Measurements from ENCODE around the gene LOXHD1.
A peak's percentile ranks its signal among the peaks of the same experiment; 100 is the strongest.

LOXHD1 gene

DNA sequence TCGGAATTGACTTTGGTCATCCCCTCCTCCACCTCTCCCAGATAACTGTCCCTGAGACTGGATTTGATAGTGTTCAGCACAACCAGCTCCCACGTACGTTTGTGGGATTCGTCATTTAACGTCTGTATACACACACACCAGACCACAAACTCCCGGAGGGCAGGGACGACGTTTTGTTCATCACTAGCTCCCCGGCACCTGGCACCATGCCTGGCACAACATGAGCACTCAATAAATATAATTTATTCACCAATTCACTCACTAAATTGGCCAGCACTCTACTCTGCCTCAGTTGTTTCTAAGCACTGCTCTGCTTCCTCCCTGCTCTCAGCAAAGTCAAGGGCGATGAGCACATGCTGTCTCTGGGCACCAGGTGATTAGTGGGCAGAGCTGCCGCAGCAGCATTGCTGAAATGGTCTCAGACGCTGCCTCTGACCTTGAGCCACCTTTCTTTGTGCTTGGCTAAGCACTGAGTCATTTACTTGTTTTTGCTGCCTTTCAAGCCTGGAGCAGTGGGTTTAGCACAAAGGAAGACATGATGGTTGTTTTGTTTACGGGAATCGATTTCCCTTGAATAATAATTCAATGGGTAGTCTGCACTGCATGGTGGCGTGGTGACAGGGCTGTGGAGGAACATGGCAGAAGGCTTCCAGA lies 19.3 kb upstream of the LOXHD1 start:
- H3K4me3 ChIP-seq (ENCODE audit: low read length): no peak overlapping the region
- no peak for DNase-seq (ENCODE audit: low read depth, low spot score)

DNA sequence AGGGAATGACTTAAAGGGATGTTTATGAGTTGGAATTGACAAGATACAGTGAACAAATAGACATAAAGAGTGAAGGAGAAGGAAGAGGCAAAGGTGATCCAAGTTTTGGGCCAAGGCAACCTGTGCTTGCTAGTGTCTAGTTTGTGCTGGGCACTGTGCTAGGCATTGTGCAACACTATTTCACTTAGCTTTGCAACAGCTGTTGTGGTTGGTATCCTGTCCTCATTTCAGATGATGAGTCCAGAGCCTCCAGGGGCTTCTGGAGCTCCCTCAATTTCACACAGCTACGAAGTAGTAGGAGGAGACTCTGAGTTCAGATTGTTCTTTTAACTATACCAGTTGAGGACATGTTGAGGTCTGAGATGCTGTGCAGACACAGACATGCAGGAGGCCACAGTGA lies 18.1 kb upstream of the LOXHD1 start:
- no peak for DNase-seq (ENCODE audit: low read depth, low spot score)
- no peak overlapping the region for H3K4me3 ChIP-seq (ENCODE audit: low read length)

DNA sequence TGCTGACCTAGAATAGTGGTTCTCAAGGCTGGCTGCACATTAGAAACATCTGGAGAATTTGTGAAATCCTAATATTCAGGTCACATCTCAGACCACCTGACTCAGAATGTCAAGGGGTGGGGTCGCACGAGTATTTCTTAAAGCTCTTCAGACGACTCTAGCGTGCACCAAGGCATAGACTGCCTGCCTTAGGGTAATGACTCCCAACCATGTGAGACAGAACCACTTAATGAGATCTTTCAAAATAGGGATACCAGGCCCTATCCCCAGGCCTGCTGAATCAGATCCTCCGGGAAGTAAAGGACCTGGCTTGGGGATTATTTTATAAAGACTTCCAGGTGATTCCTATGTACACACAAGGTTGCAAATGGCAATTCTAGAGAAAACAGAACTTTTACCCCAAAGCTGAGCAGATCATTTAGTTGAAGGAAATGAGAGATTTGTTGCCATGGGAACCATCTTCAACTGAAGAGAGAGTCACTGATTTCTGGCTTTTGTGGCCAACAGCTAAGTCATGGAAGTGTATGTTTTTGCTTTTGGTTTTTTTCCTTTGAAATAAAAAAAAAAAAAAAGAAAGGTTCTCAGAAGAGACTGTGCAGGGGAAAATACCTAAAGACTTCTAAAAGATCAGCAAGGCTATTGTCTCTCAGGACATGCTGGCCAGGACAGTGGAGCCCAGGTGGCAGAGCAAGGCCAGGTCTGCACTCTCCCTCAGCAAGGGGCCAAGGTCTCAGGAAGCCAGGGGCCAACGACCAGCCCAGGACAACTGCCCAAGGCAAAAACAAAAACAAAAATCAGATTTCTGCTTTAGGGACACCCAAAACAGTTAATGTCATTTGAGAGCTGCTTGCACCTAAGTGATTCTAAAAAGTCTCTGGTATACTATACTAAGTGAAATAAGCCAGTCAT lies 15.3 kb upstream of the LOXHD1 start:
- H3K4me3 ChIP-seq (ENCODE audit: low read length): no peak overlapping the region
- DNase-seq (ENCODE audit: low read depth, low spot score): peak; percentile 80

DNA sequence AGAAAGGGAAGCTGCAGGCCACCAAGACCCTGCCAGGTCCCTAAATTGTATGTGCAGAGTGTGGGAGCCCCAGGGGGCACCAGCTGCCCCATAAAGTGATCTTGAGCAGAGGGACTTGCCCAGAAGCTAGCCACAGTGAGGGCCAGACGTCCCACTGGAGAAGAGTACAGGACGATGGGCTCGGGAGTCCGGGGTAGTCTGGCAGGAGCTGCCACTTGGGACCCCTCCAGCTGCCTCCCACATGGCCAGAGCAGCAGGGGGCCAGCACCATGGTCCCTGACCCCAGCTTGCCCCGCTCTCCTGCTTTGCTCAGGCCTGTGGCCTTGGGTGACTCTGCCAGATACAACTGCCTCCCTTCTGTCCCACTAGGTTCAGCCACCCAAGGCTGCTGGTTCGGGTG lies 11.7 kb upstream of the LOXHD1 start:
- no peak overlapping the region for H3K4me3 ChIP-seq (ENCODE audit: low read length)
- DNase-seq (ENCODE audit: low read depth, low spot score): no peak

DNA sequence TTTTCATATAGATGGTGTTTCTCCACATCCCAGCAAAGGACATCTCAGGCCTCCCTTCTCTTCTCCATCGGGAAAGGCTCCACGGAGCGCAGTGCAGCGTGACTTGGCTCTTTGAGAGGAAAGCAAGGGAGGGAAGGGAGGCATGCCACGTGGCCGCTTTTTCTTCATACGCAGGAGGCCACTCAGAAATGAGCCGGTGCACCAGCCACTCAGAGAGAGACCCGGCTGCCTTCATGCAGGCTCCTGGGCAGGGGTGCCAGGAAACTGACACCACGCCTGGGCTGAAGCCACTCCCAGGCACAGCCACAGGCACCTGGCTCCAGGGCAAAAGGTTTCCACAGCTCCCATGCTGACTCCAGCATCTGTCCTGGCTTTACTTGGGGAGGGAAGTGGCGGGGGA lies 11.1 kb upstream of the LOXHD1 start:
- no peak overlapping the region for H3K4me3 ChIP-seq (ENCODE audit: low read length)
- DNase-seq (ENCODE audit: low read depth, low spot score): no peak

DNA sequence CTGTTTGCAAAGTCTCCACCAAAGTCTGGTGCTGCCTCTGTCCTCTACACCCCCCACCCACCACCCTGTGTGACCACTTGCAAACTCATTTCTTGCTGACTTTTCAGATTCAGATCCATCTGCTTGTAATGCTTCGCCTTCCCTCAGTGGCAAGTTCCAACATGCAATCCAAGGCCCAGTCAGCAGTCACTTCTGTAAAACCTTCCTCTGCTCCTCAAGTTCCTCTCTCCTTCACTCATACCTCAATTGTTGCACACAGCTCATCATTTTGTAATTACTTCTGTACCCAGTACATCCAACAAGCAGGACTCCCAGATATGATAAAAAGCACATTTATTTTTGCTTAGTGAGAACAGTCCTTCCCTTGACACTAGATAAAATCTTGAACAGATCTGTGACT lies 6.5 kb upstream of the LOXHD1 start:
- no peak for DNase-seq (ENCODE audit: low read depth, low spot score)
- H3K4me3 ChIP-seq (ENCODE audit: low read length): no peak overlapping the region

DNA sequence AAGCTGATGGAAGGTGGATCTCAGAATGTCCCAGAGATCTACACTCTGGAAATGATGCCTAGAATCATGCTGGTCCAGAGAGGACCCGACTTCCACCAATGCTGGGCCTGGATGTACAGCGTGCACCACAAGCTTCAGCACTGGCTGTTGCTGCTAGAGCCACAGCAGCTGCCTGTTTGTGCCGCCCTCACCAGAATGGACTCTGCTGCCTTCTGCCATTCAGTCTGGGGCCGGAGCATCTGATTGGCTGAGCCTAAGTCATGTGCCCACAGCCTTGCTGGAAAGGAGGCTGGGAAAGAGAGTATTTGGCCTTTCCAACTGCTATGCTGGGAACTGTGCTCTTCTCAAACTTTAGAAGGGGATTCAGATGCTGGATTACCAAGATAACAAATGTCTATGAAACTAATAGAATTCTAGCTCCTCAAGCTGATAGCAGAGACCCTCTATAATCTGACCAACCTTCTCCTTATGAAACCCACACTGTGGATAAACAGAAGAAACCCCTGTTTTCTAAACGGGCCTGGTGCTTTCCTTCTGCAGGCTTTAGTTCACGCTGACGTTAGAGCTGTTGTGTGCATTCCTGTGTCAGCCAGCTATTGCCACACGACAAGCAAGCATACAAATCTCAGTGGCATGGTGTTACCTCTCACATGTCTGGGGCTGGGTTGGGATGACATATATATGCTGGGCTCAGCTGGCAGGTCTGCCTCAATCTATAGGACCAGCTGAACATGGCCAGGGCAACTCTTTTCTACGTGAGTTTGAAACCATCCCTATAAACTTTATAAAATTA lies 4.1 kb upstream of the LOXHD1 start:
- H3K4me3 ChIP-seq (ENCODE audit: low read length): no peak overlapping the region
- no peak for DNase-seq (ENCODE audit: low read depth, low spot score)

DNA sequence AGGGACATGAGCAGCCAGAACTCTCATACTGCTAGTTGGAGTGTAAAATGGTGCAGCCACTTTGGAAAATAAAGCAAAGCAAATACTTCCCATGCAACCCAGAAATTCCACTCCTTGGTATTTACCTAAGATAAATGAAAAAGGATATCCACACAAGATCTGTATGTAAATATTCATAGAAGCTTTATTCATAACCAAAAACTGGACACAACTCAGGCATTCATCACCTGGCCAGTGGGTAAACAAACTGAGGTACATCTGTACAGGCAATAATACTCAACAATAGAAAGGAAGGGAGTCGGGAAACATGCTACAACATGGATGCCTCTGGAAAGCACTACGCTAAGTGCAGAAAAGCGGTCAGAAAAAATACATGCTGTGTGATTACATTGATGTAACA lies 2.5 kb upstream of the LOXHD1 start:
- H3K4me3 ChIP-seq (ENCODE audit: low read length): no peak overlapping the region
- DNase-seq (ENCODE audit: low read depth, low spot score): no peak

DNA sequence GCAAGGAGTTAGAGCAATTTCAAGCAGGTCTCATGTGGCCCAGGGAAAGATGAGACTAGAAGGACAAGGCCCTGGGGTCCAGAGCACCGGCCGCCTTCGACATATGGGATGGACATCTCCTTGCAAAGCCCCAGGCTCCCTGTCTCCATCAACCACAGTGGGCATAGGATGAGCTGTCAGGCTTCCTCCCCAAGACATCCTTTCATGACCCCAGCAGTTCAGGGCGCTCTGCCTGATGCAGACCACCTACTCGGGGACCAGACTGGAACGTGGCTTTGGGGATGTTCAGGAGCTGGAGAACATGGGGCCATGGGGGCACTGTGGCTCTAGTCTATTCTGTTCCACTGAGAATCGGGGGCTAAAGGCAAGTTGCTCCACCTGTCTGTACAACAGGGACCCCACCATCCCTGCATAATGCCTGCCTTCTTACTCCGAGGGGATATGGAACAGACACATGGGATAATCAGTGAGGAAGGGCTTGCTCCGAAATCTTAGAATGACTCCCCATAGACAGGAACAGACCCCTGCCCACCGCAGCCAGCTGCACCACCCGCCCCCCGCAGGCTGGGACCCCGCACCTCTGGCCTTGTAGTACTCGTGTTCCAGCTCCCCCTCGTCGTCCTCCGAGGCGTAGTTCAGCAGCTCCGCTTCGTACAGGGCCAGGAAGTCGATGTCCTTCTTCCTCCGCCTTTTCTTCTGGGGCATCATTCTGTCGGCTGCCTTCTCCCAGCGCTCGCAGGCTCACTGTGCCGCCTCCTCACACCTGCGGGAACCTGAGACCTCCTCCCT lies 500 bp downstream of the LOXHD1 start:
- no peak for DNase-seq (ENCODE audit: low read depth, low spot score)
- H3K4me3 ChIP-seq (ENCODE audit: low read length): no peak overlapping the region

DNA sequence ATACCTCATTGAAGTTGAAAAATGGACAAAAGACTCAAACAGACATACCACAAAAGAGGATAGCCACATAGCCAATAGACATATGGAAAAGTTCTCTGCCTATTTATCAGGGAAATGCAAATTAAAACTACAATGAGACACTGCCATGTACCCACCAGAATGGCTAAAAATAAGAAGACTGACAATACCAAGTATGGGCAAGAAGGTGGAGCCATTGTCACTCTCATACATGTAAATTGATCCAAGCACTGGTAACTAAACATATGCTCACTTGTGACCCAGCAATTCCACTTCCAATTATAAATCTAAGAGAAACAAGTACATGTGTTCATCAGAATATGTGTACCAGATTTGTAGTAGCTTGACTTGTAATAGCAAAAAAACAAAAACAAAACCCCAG lies 4.6 kb downstream of the LOXHD1 start:
- DNase-seq (ENCODE audit: low read depth, low spot score): no peak
- no peak overlapping the region for H3K4me3 ChIP-seq (ENCODE audit: low read length)

DNA sequence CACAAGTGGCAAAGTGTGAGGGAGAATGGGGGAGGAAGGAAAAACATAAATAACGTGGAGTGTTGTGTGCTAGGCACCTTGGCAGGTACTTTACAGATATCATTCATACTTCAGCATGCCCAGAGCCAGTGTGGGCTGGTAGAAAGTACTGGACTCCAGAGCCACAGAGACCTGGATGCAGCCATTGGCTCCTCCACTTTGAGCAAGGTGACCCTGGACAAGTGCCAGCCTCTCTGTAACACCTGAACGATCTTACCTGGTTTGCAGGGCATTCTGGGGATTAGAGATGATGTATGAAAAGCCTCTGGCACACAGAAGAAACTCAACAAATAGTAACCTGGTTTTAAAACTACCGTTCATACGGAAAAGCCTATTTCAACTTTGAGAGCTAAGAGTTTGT lies 6.3 kb downstream of the LOXHD1 start:
- DNase-seq (ENCODE audit: low read depth, low spot score): no peak
- no peak overlapping the region for H3K4me3 ChIP-seq (ENCODE audit: low read length)

DNA sequence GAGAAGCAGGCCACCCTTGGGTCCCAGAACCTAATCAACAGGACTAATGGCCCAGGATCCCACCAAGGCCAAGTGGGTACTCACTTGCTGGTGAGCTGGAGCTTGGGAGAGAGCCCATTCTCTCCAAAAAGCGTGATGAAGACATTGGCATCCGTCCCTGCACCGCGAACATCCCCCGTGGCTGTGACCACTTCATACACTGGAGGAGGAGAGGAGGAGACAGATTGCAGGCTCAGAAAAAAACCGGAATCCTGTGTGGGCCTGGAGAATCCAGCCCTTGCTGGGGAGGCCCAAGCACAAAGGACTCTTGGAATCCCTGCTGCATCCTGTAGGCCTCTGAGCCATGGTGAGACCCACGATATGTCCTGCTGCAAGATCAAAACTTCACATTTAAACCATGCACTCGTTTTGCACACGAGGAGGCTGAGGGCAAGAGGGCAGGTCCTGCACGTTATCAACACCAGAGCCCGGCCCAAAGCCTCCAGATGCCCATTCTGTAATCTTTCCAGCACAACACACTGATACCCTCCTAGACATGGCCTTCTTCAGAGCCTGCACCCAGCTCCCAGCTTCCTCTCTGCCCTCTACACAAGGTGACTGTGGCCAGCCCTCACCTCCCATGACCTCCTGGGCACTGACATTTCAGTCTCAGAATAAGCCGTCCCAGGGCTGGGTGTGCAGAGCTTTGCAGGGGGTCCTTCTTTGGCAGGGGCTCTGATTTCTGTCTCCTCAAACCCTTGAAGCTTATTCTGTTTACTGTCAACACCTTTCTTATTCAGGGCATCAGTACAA lies 7.8 kb downstream of the LOXHD1 start:
- no peak overlapping the region for H3K4me3 ChIP-seq (ENCODE audit: low read length)
- DNase-seq (ENCODE audit: low read depth, low spot score): no peak

DNA sequence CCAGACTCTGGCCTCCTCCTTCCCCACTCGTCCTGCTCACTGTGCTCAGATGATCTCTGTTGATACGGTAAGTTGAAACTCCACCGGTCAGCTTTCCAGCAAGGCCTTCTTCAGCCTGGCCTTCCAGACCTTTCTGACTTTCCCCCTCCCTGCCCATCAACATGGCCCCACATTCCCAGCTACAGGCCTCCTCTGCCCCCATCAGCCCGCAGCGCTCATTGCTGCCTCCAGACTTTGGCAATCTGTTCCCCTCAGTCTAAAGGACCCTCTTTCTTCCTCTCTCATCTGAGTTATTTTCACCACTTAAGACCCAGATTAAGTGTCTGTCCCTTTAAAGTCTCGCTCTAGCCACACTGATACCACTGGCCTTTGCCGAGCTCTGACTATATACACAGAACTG lies 10.6 kb downstream of the LOXHD1 start:
- no peak for DNase-seq (ENCODE audit: low read depth, low spot score)
- H3K4me3 ChIP-seq (ENCODE audit: low read length): no peak overlapping the region

DNA sequence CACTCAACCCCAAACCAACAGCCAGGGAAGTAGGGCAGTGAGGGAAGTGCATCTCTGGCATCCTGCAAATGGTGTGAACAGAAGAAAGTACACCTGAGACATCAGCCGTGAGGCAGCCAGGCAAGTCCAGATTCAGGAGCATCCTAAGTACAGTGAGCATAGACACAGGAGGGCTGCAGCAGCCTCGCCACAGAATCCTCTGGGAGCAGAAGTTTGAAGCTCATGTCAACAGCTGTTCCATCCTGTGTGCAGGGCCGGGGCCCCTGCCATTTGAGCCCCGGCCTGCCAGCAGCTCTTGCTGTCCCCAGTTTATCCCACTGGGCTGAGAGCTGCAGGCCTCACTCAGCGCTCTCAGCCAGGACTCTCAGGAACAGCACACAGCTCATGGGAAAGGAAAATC lies 14.5 kb downstream of the LOXHD1 start:
- DNase-seq (ENCODE audit: low read depth, low spot score): no peak
- no peak overlapping the region for H3K4me3 ChIP-seq (ENCODE audit: low read length)

DNA sequence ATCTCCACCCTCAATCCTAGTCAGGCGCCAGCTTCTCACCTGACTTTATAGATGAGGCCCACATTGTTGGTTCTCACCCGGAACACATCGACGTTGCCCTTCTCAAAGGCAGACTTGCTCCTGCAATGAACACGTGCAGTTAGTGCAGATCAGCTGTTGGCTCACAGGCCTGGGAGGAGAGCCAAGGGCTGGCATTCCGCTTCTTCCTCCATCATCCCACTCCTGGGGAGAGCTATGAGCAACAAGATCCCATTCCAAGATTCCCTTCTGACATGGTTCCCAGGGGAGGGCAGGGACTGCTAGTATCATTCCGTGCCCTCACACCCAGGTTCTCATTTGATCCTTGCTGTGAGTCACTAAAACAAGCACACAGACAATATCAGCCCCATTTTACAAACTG lies 15.1 kb downstream of the LOXHD1 start:
- no peak for DNase-seq (ENCODE audit: low read depth, low spot score)

DNA sequence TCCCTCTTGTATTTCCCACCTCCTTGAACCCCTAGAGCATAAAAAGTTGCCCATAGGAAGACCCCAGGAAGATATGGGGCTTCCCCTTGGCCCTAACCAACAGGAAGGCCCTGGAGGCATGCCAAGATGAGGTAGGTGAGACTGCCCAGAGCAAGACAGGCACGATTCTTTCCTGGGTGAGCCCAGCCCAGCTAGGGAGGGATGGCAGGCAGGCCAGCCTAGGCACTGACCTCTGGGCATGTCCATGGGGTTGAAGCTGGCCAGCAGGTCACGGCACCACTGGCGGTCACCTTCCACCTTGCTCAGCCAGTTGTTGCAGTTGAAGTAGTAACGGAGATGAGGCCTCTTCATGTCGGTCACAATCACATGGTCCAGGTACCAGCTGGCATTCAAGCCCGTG lies 17.6 kb downstream of the LOXHD1 start:
- H3K4me3 ChIP-seq (ENCODE audit: low read length): no peak overlapping the region
- no peak for DNase-seq (ENCODE audit: low read depth, low spot score)

More for the DNA sequence above, 15.1 kb downstream of the LOXHD1 start:
- H3K4me3 ChIP-seq (ENCODE audit: low read length): no peak overlapping the region

DNA sequence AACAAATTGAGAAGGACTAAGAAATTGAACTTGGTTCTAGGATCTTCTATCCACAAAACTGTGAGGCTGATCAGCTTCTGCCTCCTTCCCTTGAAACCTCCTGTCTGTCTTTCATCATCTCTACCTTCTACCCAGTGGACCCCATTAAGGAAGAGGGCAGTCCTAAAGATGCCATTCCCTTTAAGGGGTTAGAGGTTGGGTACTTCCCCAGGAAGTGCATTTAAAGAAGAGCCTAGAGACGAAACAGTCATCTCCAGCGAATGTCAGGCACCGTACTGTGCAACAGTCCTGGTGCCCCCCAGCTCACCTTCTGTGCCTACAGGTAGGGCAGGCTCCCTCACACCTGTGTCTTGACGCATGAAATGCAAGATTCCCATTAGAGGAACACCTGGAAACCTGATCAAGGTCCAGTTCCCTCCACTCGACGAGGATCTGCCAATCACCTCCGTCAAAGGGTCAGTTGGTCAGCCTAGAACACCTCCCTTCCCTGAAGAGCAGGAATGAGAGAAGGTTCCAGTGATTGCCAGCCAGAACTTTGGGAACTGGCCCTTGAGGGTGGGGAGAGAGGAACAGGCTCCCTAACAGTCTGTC lies 20.9 kb downstream of the LOXHD1 start:
- H3K4me3 ChIP-seq (ENCODE audit: low read length): no peak overlapping the region
- no peak for DNase-seq (ENCODE audit: low read depth, low spot score)

DNA sequence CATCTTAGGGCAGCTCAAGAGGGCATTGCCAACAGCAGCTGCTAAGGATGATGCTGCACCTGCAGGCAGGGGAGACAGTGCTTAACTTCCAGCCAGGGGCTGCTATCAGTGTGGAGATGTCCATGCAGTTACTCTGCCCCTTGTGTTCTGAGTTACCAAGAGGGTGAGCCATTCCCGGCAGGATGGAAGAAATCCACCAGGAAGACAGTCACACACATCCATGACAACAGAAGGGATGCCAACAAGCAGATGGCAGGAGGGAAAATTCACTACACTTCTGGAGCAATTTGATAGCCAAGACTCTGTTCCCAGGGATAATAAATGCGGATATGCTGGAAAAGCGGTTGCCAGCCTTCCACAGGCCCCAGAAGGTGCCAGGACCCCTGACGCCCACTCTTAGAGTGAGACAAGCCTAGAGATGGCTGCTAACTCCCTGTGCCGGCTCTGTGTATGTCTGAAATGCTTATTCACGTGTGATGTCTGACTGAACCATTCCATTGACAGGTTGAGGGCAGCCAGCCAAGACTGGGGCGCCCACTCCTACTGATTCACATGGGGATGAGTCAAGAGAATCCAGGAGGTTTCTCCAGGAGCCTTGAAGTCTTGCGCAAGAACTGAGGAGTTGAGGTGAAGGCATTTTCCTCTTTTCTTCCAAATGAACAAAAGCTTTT lies 24.5 kb downstream of the LOXHD1 start:
- DNase-seq (ENCODE audit: low read depth, low spot score): no peak
- no peak overlapping the region for H3K4me3 ChIP-seq (ENCODE audit: low read length)

Measured in Jurkat, Clone E6-1 (cell line).